ENCODE measurements around the gene RAP1GAP. TPM values are rescaled to one million over a fixed set of nuclear protein-coding genes. Genes with fewer than 3 reads are reported as not detected.

Gene RAP1GAP
- 2.2 TPM for total RNA-seq (ENCODE audit: insufficient read depth, low replicate concordance)

GRCh38 chr1:21669258-21670058 lies at the start of gene RAP1GAP:
Gene RAP1GAP, minus strand, starts transcription at chr1:21669357. Its CDS starts 49,325 bp downstream, at chr1:21620032.
- no peak for DNase-seq (ENCODE audit: low spot score)

- no peak for DNase-seq (ENCODE audit: low spot score)
Observed at GRCh38 chr1:21716169-21716568, 47.0 kb upstream of the RAP1GAP start.

GRCh38 chr1:21707891-21708290 lies 38.7 kb upstream of the RAP1GAP start:
- no peak for DNase-seq (ENCODE audit: low spot score)

DNA sequence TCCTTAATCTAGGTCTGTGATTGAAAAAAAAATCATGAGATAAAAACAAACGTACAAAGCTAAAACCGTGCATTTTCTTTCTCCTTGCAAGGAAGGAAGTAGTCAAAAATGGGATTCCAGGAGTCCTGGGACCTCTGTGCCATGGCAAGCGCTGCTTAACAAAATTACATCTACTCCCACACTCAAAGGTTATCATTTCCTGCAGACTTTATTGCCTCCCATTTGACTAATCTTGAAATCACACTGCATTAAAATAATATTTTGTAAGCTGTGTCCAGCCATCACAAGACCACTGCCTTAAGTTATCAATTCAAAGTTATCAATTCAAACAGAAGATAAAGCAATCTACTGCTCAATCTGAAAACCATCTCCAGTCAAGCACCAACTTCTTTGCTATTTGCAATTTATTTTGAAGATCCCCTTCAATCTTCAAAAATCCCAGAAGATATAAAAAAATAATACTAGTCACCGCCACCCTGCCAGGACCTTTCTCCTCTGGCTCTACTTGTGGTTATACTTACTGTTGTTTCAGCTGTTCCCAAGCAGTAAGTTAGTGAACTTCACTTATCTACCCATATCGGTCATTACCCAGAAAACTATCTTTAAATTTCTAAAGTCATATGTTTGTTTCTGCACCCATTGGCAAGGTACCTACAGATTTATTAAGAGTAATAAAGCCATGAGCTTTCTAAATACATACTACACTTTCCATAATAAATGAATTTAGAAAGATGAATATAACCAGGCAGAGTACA lies 38.1 kb upstream of the RAP1GAP start:
- no peak for DNase-seq (ENCODE audit: low spot score)

DNA sequence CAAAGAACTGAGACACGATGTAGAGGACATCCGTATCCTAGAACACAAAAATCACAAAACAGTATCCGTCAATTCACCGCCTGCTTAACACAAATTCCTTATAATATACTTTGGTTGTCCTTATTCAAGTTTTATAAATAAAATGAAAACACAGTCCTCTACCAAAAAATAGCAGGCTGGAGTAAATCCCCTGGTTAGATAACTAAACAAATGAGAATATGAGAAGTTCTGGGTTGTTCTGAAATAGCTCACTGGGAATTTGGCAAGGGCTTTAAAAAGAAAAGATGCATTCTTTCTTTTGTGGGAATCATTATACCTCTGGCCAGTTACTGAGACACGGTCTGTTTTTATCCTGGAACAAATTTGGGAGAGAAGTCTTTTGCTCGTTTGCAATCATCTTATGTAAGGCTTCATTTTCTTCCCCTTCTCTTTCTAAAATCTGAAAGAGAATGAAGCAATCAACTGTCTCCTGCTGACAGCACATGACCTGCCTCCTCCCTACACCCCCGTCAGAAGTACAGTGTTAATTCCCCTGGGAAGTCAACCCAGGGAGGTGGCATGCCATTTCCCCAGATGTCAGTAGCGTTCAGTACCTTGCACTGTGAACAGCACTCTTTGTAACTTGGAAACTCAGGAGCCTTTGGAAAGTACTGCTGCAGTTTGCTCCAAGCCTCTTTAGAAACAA lies 37.1 kb upstream of the RAP1GAP start:
- no peak for DNase-seq (ENCODE audit: low spot score)

- DNase-seq (ENCODE audit: low spot score) = no peak
Observed at GRCh38 chr1:21705303-21705980, 36.3 kb upstream of the RAP1GAP start.

DNA sequence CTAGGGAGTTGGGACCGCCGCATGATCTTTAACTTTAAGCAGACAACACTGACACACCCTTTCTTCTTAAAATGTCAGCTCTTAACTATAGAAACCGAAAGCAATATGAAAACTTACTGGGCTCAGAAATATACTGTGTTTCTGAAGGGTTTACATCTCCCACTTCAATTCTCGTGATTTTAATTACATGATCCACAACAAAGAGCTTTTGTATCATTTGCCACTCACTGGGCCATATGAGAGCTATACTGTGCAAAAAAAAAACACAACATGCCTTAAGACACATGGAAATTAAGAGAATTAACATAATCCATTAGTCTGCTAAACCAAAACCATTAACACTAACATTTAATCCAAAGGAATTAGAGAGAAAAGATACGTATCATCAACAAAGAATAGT lies 35.0 kb upstream of the RAP1GAP start:
- no peak for DNase-seq (ENCODE audit: low spot score)

- DNase-seq (ENCODE audit: low spot score) = no peak
Observed at GRCh38 chr1:21703318-21703963, 34.3 kb upstream of the RAP1GAP start.

- DNase-seq (ENCODE audit: low spot score) = no peak
Observed at GRCh38 chr1:21702780-21703179, 33.6 kb upstream of the RAP1GAP start.

GRCh38 chr1:21701401-21701800 lies 32.2 kb upstream of the RAP1GAP start:
- no peak for DNase-seq (ENCODE audit: low spot score)

DNA sequence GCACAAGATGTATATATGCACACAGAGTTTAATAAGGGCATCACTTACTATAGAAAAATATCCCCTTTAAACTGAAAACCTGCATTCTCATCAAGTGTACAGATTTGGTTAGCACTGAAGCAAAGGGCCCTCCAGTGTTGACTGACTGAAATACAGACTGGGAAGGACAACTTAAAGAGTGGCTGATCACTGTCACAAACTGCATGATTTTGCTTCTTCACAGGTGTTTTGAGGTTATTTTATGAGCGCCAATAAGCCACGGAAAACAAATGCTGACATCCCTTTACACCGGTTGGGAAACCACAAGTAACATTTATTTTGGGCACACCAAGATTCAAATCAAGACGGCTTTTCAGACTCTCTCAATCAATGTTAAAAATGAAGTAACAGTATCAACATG lies 30.9 kb upstream of the RAP1GAP start:
- no peak for DNase-seq (ENCODE audit: low spot score)

- no peak for DNase-seq (ENCODE audit: low spot score)
Observed at GRCh38 chr1:21696931-21697330, 27.8 kb upstream of the RAP1GAP start.

DNA sequence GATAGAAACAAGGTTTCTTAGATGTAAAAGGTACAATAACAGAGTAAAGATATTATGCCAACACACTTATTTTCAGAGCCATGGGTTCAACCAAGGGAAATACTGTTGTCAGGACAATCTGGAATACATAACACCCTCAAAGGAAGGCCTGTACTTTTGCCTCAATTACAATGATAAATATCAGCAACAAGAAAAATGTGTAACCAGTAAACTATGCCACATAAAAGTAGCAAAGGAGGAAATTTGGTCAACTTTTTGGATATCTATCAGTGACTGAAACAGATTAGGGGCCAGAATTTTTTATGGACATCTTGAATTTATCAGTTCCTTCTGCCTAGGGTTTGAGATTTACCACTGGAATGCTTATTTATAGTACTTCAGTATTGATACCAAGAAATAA lies 24.6 kb upstream of the RAP1GAP start:
- DNase-seq (ENCODE audit: low spot score) = no peak

DNA sequence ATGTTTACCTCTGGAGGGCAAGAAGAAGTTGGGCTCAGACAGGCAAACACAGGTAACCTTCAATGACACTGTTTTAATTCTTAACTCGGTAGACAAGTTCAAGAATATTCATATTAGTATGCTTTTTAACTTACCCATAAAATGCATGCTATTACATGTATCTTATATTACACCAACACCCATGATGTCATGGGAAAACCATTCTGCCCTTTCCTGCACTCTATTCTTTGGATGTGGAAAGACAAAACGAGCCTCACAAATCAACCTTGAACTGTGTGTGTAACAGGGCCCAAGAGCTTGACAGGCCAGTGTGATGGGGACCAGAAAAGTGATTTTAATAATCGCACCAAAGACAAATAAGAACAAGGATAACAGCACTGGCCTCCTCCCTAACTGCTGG lies 22.6 kb upstream of the RAP1GAP start:
- DNase-seq (ENCODE audit: low spot score) = peak; percentile 59

DNA sequence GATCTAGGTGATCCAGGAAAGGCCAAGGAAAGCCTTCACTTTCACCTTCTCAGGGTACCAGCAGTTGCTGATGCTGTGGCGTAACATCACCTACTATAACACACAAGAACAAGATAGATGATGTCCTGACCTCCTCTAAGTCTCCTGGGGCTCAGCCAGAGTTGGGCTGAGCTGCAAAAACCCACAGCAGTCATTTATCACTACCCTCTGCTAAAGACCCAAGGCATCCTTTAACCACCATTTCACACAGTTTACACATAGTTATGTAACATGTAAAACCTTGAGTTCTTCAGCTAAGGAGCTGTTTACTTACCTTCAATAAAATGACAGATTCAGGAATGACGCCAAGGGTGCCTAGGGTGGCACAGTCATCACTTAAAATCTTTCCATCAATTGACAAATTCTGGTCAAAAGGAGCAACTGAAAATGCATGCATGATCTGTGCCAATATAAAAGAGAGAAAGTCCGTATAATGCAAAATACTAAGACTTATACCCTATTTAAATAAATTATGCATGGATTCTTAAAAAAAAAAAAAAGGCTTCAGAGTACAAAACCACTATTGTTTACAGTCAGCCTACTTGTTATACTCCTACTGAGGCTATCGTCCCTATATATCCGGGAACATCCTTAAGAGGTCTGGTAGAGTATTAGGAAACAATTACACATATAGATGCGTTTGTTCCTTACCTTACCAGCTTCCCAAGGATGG lies 20.7 kb upstream of the RAP1GAP start:
- no peak for DNase-seq (ENCODE audit: low spot score)

GRCh38 chr1:21687081-21687529 lies 17.9 kb upstream of the RAP1GAP start:
- no peak for DNase-seq (ENCODE audit: low spot score)

DNA sequence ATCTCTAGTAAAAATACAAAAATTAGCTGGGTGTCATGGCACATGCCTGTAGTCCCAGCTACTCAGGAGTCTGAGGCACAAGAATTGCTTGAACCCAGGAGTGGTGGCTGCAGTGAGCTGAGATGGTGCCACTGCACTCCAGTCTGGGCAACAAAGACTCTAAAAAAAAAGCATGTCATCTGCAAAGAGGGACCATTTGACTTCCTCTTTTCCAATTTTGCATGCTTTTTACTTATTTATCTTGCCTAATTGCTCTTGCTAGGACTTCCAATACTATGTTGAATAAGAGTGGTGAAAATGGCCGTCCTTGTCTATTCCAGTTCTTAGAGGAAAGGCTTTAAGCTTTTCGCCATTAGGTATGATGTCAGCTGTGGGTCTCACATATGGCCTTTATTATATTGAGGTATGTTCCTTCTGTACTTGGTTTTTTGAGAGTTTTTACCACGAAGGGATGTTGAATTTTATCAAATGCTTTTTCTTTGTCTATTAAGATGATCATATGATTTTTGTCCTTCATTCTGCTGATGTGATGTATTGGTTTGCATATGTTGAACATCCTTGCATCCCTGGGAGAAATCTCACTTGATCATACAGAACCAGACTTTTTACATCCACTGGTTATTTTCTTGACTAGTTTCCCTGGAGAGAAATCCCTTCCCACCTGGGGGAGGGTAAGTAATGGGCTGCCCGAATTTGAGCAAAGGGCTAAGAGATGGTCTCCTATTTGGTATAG lies 17.0 kb upstream of the RAP1GAP start:
- DNase-seq (ENCODE audit: low spot score) = no peak

- DNase-seq (ENCODE audit: low spot score) = no peak
Observed at GRCh38 chr1:21681426-21681825, 12.3 kb upstream of the RAP1GAP start.

GRCh38 chr1:21680918-21681317 lies 11.8 kb upstream of the RAP1GAP start:
- no peak for DNase-seq (ENCODE audit: low spot score)

- no peak for DNase-seq (ENCODE audit: low spot score)
Observed at GRCh38 chr1:21680381-21680780, 11.2 kb upstream of the RAP1GAP start.
